ENCODE measurements around the gene SLC28A1.
A peak's percentile ranks its signal among the peaks of the same experiment; 100 is the strongest.

Gene SLC28A1

DNA sequence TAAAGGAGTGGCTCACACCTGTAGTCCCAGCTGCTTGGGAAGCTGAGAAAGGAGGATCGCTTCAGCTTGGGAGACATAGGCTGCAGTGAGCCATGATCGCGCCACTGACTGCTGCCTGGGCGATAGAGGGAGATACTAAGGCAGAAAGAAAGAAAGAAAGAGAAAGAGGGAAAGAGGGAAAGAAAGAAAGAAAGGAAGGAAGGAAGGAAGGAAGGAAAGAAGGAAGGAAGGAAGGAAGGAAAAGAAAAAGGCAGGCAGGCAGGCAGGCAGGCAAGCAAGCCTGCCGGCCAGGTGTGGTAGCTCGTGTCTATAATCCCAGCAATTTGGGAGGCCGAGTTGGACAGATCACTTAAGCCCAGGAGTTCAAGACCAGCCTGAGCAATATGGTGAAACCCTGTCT lies 15.3 kb downstream of the SLC28A1 start:
- TF ChIP-seq, protein P1, sequence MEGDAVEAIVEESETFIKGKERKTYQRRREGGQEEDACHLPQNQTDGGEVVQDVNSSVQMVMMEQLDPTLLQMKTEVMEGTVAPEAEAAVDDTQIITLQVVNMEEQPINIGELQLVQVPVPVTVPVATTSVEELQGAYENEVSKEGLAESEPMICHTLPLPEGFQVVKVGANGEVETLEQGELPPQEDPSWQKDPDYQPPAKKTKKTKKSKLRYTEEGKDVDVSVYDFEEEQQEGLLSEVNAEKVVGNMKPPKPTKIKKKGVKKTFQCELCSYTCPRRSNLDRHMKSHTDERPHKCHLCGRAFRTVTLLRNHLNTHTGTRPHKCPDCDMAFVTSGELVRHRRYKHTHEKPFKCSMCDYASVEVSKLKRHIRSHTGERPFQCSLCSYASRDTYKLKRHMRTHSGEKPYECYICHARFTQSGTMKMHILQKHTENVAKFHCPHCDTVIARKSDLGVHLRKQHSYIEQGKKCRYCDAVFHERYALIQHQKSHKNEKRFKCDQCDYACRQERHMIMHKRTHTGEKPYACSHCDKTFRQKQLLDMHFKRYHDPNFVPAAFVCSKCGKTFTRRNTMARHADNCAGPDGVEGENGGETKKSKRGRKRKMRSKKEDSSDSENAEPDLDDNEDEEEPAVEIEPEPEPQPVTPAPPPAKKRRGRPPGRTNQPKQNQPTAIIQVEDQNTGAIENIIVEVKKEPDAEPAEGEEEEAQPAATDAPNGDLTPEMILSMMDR (IDR thresholded peaks at IDR 0.05; ENCODE audit: low read length, missing control alignments): no peak
- no peak overlapping the region for H3K4me3 ChIP-seq (replicated peaks; ENCODE audit: low read depth, low read length)
- no peak for DNase-seq (ENCODE audit: low read depth)

DNA sequence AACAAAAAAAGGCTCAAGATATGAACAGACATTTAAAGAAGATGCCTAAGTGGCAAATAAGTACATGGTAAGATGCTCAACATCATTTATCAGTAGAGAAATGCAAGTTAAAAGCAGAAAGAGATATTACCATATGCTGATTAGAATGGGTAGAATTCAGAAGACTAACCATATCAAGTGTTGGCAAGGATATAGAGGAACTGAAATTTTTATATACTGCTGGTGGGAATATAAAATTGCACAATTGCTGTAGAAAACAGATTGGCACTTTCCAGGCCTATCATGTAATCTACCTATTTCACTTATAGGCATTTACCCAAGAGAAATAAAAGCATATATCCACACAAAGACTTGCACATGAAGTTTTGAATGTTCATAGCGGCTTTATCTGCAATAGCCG lies 17.1 kb downstream of the SLC28A1 start:
- no peak overlapping the region for H3K4me3 ChIP-seq (replicated peaks; ENCODE audit: low read depth, low read length)
- TF ChIP-seq, protein P1 (IDR thresholded peaks at IDR 0.05; ENCODE audit: low read length, missing control alignments): no peak
- no peak for DNase-seq (ENCODE audit: low read depth)

DNA sequence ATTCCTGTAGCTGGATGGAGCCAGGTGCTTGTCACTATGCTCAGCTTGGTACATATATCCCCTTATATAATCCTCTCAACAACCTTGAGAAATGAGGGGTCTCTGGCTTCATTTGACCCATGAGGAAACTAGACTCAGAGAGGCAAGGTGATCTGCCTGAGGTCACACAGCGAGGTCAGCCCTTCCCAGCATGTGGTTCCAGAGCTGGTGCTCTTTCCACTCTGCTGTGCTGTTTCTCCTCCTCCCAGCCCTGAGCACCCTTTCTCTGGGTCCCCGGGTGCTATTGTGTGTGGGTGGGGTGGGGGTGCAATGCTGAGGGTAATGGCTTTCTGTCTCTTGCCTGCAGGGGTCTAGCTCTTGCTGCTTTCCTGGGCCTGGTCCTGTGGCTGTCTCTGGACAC lies 19.3 kb downstream of the SLC28A1 start:
- DNase-seq (ENCODE audit: low read depth): no peak
- TF ChIP-seq, protein P1 (IDR thresholded peaks at IDR 0.05; ENCODE audit: low read length, missing control alignments): no peak
- H3K4me3 ChIP-seq (replicated peaks; ENCODE audit: low read depth, low read length): no peak overlapping the region

DNA sequence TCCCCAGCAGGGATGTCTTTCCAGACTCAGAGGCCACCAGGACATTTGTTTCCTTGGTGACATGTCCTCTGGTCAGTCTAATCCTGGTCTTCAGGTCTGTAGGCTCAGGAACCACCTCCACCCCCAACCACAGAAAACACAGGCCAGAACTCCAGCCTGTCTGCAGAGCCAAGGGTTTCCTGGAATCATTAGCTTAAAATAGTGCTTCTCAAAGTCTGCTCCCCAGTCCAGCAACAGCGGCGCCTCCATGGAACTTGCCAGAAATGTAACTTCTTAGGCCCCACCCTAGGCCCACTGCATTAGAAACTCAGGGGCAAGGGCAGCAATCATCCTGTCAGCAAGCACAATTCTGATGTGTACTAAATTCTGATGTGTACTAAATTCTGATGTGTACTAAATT lies 20.0 kb downstream of the SLC28A1 start:
- TF ChIP-seq, protein P1 (IDR thresholded peaks at IDR 0.05; ENCODE audit: low read length, missing control alignments): no peak
- peak; percentile 7 for DNase-seq (ENCODE audit: low read depth)
- no peak overlapping the region for H3K4me3 ChIP-seq (replicated peaks; ENCODE audit: low read depth, low read length)

DNA sequence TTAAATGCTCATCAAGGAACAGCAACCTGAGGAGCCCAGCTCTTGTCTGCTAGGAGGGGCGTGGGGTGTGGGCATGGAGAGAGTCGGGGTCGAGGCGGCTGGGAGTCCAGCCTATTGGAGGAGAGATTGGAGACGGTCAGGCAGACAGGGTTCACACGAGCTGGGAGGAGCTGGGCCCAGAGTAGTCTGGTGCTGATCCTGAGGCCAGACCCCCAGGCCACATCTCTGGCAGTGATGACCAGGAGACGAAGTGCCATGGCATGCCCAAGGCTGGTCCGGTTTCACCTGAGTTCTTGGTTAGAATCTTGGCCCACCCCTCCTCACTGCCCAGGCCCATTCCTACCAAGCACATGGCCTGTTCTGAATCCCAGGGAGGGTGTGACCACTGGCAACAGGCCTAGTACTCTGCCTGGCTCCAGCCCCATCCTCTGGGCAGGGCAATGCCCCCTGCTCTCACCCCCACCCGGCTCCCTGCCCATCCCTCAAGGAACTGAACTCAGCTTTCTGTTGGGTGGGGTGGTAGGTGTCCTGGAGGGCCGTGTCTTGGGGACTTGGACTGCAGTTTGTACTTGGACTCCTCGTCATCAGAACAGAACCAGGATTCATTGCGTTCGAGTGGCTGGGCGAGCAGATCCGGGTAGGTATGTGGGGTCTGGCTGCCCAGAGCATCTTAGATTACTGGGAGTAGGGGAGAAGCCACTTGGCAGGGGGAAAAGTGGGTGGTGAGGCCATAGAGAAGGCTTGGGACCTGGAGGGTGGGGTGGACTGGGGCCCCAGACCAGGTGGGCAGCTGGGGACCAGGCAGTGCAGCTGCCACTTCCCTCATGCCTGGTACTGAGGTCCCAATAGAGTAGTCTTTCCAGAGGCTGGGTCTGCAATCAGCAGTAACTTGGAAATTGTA lies 20.8 kb downstream of the SLC28A1 start:
- DNase-seq (ENCODE audit: low read depth): no peak
- H3K4me3 ChIP-seq (replicated peaks; ENCODE audit: low read depth, low read length): no peak overlapping the region
- TF ChIP-seq, protein P1 (IDR thresholded peaks at IDR 0.05; ENCODE audit: low read length, missing control alignments): no peak

DNA sequence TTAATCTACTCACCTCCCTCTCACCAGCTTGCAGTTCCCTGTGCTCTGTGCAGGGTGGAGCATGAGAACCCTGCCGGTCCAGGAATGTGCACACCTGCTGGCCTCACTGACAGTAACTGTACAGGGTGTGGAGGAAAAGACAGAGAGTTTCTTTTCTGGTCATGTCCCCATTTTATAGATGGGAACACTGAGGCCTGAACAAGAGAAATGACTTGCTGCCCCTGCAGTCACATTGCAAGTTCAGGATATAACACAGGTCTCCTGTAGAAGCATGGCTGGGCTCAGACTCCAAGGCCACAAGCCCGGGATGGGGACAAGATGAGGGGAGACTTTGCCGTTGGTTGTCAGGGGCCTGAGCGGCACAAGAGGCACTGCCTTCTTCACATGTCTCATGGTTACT lies 23.3 kb downstream of the SLC28A1 start:
- no peak overlapping the region for H3K4me3 ChIP-seq (replicated peaks; ENCODE audit: low read depth, low read length)
- no peak for DNase-seq (ENCODE audit: low read depth)

More for the DNA sequence above, 23.3 kb downstream of the SLC28A1 start:
- TF ChIP-seq, protein P1 (IDR thresholded peaks at IDR 0.05; ENCODE audit: low read length, missing control alignments): no peak

Data from fibroblast of pulmonary artery (primary cell).